ENCODE data around the gene USH2A. TPM values are rescaled to one million over a fixed set of nuclear protein-coding genes. Genes with fewer than 3 reads are reported as not detected.

Gene USH2A
- total RNA-seq, 6 donors from 2014 or later = under 0.01 to 0.11 TPM; not detected in 4

GRCh38 chr1:216379441-216379840, 43.8 kb downstream of the USH2A start:
- 67 to 76% methylated on average over 1 of the region's 1 CpG for WGBS, 2 donors
- ATAC-seq (ENCODE audit: low FRiP score in 2 of 2) (no peak), DNase-seq (no peak)
- Histone ChIP-seq H3K27ac (no peak overlapping the region), H3K4me1 (no peaks in the 10 kb centered on the region), H3K4me3 (no peak overlapping the region), H3K27me3 (no peaks in the 10 kb centered on the region), H3K9me3 (no peaks in the 10 kb centered on the region), H3K36me3 (no peaks in the 10 kb centered on the region)
- TF ChIP-seq POLR2A (IDR thresholded peaks at IDR 0.05) (no peak), POLR2AphosphoS5 (IDR thresholded peaks at IDR 0.05) (no peak), EP300 (IDR thresholded peaks at IDR 0.05) (no peak)
- TF ChIP-seq, protein P1, sequence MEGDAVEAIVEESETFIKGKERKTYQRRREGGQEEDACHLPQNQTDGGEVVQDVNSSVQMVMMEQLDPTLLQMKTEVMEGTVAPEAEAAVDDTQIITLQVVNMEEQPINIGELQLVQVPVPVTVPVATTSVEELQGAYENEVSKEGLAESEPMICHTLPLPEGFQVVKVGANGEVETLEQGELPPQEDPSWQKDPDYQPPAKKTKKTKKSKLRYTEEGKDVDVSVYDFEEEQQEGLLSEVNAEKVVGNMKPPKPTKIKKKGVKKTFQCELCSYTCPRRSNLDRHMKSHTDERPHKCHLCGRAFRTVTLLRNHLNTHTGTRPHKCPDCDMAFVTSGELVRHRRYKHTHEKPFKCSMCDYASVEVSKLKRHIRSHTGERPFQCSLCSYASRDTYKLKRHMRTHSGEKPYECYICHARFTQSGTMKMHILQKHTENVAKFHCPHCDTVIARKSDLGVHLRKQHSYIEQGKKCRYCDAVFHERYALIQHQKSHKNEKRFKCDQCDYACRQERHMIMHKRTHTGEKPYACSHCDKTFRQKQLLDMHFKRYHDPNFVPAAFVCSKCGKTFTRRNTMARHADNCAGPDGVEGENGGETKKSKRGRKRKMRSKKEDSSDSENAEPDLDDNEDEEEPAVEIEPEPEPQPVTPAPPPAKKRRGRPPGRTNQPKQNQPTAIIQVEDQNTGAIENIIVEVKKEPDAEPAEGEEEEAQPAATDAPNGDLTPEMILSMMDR (IDR thresholded peaks at IDR 0.05) = no peak

GRCh38 chr1:216368249-216368648, 55.0 kb downstream of the USH2A start:
- Histone ChIP-seq H3K9me3 (no peaks in the 10 kb centered on the region), H3K27ac (no peak overlapping the region), H3K4me1 (no peaks in the 10 kb centered on the region), H3K27me3 (no peaks in the 10 kb centered on the region), H3K36me3 (no peaks in the 10 kb centered on the region), H3K4me3 (no peak overlapping the region)
- ATAC-seq (ENCODE audit: low FRiP score in 2 of 2) (no peak), DNase-seq (no peak)
- TF ChIP-seq EP300 (IDR thresholded peaks at IDR 0.05) = no peak
- no peak for TF ChIP-seq POLR2AphosphoS5 (IDR thresholded peaks at IDR 0.05)
- TF ChIP-seq POLR2A (IDR thresholded peaks at IDR 0.05) = no peak
- TF ChIP-seq, protein P1 (IDR thresholded peaks at IDR 0.05) = no peak
- WGBS, 2 donors = 73 to 82% methylated on average over 2 of the region's 2 CpGs

GRCh38 chr1:216366979-216367378, 56.3 kb downstream of the USH2A start:
- no peak overlapping the region for H3K4me3 ChIP-seq
- no peaks in the 10 kb centered on the region for H3K4me1 ChIP-seq
- H3K27ac ChIP-seq = no peak overlapping the region
- H3K27me3 ChIP-seq = no peaks in the 10 kb centered on the region
- DNase-seq (no peak), ATAC-seq (ENCODE audit: low FRiP score in 2 of 2) (no peak)
- no peaks in the 10 kb centered on the region for H3K9me3 ChIP-seq
- H3K36me3 ChIP-seq = no peaks in the 10 kb centered on the region
- TF ChIP-seq, protein P1 (IDR thresholded peaks at IDR 0.05) = no peak
- TF ChIP-seq EP300 (IDR thresholded peaks at IDR 0.05) (no peak), POLR2AphosphoS5 (IDR thresholded peaks at IDR 0.05) (no peak), POLR2A (IDR thresholded peaks at IDR 0.05) (no peak)

DNA sequence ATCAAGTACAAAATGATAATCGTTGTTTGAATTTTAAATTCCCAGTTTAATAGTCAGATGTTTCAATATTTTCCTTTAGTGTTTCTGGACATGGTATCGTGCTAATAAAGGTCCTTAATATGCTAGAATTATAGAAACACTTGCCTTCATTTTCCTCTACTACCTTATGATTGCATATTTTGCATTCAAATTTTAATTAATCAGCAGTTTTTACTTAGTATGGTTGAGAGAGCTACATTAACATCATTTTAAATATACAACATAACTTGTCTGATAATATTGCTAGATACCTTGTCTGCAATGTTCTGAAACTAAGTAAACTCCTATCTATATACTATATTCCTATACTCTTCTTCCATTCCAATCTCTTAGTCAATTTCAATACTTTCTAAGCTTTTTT, 66.3 kb downstream of the USH2A start:
- no peak overlapping the region for H3K27ac ChIP-seq
- ATAC-seq (ENCODE audit: low FRiP score in 2 of 2) (no peak), DNase-seq (no peak)
- H3K4me1 ChIP-seq = no peaks in the 10 kb centered on the region
- no peaks in the 10 kb centered on the region for H3K27me3 ChIP-seq
- H3K36me3 ChIP-seq = no peaks in the 10 kb centered on the region
- H3K9me3 ChIP-seq = no peaks in the 10 kb centered on the region
- no peak for TF ChIP-seq POLR2AphosphoS5 (IDR thresholded peaks at IDR 0.05)
- no peak for TF ChIP-seq POLR2A (IDR thresholded peaks at IDR 0.05)
- TF ChIP-seq EP300 (IDR thresholded peaks at IDR 0.05) = no peak
- TF ChIP-seq, protein P1 (IDR thresholded peaks at IDR 0.05) = no peak
- H3K4me3 ChIP-seq = no peak overlapping the region
- WGBS, 2 donors = 83 to 87% methylated on average over 2 of the region's 2 CpGs

DNA sequence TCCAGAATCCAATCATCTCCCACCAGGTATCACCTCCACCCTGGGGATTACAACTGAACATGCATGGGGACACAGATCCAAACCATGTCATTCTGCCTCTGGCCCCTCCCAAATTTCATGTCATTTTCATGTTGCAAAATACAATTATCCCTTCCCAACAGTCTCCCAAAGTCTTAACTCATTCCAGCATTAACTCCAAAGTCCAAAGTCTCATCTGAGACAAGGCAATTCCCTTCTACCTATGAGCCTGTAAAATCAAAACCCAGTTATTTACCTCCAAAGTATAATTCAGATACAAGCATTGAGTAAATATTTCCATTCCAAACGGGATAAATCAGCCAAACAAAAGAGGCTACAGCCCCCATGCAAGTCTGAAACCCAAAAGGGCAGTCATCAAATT, 73.1 kb downstream of the USH2A start:
- WGBS, 2 donors = 45 to 59% methylated on average over 1 of the region's 1 CpG
- ATAC-seq (ENCODE audit: low FRiP score in 2 of 2) (no peak), DNase-seq (no peak)
- Histone ChIP-seq H3K9me3 (no peaks in the 10 kb centered on the region), H3K4me1 (no peaks in the 10 kb centered on the region), H3K27me3 (no peaks in the 10 kb centered on the region), H3K4me3 (no peak overlapping the region), H3K27ac (no peak overlapping the region), H3K36me3 (no peaks in the 10 kb centered on the region)
- TF ChIP-seq POLR2AphosphoS5 (IDR thresholded peaks at IDR 0.05) (no peak), EP300 (IDR thresholded peaks at IDR 0.05) (no peak), POLR2A (IDR thresholded peaks at IDR 0.05) (no peak)
- TF ChIP-seq, protein P1 (IDR thresholded peaks at IDR 0.05) = no peak
